ENCODE results near the gene ANK3. TPM values are rescaled to one million over a fixed set of nuclear protein-coding genes. Genes with fewer than 3 reads are reported as not detected.

The ANK3 gene
- total RNA-seq, 1 experiment from 2014 or later, result 1.7 TPM

DNA sequence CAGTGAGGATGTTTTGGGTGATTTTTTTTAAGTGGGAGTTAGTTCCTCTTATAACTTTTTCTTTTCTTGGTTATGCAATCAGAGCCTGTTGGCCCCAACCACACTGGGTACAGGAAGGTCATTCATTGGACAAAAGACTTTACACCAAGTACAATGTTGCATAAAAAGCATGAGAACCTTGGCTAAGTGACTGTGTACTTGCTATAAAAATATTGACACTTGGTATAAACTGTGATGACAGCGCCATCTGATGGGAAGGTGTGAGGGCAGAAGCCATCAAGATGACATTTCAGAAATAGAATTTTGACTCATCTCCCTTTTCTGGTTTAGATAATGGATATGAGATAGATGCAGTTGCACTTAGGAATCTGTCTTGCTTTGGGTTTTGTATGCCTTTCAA, 357.0 kb downstream of the ANK3 start:
- peak; percentile 36 for DNase-seq (ENCODE audit: low read depth)

DNA sequence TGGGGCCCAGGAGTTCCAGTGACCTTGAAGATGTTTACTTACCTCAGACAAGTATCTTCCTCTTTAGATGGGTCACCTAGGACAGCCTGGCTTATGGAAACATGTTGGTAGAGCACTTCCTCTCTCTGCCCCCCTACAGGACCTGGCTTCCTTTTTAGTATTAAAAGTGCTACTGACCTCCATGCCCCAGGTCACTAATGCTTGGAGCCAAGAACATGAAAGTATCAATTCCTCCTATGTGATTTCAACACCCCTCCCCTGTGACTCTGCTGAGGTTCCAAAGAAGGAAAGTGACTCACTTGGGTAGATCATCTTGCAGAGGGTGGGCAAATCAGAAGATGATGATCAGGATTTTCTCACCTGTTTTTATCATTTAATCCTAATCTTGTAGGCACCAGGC, 358.0 kb downstream of the ANK3 start:
- DNase-seq (ENCODE audit: low read depth), result no peak

DNA sequence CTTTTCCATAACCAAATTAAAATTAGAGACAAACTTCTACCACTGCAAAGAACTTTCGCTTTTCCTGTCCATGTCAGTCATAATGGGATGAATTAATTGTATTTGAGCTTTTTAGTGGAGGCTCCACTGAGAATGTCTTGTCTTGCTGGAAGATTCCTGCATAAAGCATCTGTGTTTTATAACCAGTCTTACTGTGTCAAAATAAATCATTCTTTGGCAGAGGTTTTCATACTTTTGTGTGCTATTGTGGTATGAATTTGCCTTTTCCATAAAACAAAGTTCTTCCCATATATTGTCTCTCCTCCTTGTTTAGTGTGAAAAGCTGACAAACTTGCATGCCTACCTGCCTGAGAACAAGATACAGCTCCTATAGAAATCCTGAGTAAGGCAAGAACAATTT, 358.5 kb downstream of the ANK3 start:
- no peak for DNase-seq (ENCODE audit: low read depth)

DNA sequence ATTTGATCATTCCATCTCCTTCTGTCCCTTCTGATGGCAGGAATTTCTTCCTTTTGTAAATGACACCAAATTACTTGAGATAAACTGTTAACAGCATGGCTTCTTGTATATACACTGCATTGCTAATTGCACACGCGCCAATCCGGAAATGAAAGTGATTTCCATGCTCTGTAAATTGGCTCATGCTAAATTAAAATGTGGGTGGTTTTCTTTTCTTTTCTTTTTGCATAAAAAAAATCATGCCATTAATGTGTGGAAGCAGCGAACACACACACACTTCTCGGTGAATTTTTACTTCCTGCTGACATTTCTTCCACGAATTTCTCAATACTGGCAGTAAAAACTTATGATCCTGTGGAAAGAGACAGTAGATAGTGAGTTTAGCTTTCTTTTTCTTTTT, 360.2 kb downstream of the ANK3 start:
- DNase-seq (ENCODE audit: low read depth), result no peak

DNA sequence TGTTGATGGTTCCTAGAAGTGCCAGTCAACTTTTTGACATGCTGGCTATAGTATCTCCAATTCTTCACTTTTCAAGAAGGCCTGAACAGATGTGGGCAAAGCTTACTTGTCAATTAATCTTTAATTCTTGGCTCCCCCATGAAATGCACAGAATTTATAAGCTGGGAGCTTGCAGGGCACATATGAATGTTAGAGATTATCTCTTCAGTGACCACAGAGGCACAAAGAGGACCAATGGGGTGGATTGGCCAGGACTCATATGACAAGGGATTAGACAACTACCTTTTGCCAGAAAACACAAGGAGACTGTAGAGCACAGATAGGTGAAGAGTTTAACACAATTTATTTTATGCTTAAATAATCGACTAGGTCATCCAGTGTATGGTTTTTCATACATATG, 361.6 kb downstream of the ANK3 start:
- no peak for DNase-seq (ENCODE audit: low read depth)

DNA sequence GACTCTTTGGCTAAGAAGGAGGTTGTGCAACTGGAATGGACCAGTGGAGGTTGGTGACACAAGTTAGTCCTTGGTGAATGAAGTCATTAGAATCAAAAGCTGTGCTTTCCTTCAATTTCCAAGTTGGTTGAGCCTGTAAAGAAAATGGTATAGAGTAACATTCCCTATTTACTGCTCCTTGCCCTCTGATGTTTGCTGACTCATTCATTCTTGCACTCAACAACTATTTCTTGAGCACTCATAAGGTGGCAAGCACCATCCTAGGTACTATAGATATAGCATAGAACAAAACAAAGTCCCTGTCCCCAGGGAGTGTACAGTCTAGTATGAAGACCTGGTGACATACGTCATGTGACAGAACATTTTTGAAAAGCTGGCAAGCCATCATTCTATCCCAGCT, 364.4 kb downstream of the ANK3 start:
- no peak for DNase-seq (ENCODE audit: low read depth)

DNA sequence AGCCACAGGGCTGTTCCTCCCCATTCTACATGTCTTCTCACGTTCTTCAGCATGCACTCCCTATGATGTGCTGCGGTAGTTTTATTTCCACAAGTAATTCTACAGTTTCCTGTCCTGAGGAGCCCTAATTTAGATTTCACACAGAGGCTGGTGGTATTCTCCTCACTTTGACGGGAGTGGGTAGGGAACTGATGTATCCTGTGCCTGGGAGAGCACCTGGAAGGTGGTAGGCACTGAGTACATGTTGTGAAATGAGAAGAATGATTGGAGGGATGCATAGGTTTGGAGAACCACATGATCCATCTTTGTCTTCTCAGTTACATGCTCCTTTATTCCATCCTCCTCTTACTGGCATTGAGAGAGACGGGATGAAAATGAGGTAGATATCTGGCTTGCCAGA, 365.2 kb downstream of the ANK3 start:
- no peak for DNase-seq (ENCODE audit: low read depth)

DNA sequence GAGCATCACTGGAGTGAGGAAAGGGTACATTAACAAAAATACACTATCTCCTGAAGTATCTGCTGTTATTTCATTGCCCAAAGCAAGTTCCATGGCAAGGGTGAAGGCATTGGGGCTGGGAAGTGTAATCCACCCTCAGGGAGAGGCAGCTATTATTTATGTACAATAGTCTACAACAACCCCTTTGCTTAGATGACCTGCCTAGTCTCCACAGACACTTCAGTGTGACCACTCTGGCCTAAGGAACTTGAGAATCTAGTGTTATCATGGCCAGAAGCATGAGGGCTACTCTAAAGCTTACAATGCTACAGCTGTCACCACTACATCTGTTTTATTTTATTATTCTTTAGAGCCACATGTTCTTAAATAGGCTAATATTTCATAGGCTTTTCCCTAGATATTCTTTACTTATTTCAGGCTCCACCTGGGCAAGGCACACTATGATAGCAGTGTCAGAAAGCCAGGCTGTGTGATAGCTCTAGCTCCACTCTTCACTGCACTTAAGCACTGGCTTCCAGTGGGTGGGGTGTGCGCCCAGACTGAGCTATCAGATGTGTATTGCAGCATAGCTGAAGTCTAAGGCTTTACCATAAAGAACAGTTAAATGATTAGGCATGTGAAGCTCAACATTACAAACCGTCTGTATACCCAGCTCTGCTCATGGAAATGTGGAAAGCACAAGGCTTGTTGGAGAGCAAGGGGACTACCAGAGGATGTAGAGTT, 366.4 kb downstream of the ANK3 start:
- DNase-seq (ENCODE audit: low read depth), result no peak

DNA sequence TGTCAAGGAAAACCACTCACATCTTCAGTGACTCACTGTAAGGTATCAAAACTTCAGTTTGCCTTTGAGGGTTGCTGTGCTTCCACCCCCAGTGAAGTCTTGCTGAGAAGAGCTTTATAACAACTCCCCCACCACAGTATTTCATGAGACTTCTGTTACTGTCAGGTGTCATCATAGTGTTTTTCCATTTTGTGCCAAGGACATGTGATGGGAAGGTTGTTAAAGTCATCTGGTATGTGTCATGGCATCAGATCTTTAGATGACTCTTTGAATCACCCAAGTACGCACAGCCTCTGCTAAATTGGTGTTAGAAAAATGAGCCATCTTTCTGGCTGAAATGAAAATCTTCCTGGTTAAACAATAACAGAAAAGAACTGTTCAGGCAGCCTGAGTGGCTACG, 368.3 kb downstream of the ANK3 start:
- DNase-seq (ENCODE audit: low read depth), result no peak

DNA sequence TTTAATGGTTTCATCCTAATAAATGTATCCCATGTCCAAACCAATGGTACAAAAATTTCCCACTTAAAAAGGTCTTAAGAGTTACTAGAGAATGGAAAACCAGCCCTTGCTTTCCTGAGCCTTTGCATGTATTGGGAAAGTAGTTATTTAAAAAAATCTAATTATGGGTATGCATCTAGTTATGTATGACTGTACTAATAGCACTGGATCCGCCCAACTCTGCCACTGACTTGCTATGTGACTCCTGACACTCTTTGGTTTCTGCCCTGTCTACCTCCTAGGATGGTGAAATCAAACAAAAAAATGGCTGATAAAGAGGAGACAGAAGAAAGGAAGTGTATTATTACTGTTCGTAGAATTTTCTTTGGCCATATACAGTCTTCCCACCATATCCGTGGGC, 372.9 kb downstream of the ANK3 start:
- DNase-seq (ENCODE audit: low read depth), result no peak

DNA sequence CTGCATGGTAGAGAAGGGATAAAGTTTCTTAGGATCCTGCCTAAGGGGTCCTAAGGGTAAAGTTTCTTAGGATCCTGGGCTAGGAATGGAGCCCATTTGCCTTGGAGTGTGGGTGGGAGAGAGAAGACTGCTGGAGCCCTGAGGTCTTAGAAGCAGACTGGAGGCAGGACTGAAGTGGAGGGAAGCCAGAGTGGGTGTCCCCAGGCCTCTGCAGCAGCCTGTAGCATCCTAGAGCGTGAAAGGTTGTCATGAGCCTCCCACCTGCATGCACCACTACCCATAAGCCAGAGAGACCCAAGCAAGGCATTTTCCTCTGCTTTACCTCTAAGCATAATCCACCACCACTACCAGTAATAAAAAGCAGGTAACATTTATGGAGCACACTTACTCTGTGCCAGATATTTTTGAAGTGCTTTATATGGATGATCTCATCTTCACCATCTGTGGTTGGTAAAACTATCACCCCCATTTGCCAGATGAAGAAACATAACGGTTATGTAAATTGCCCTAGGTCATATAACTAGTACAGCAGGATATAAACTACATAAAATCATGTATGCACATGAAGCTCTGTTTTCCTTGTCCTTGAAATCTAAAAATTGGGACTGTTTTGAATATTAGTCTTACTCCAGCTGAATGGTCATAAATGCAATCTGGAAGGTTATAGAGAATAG, 379.8 kb downstream of the ANK3 start:
- no peak for DNase-seq (ENCODE audit: low read depth)

DNA sequence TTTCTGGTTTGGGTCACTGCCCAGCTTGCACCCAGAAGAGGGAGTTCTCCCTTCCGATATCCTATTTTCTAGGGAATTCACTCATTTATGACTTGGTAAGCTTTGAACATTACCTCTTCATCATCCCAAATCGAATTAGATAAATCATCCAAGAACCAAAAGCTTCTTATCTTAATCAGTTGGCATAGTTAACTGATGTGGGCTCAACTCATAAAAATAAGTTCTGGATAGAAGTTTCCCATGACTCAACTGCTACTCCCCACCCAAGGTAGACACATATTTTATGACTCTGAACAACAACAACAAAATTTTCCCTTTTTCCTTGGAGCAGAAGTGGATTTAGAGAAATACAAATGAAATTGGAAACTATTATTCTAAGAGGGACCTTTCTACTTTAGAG, 380.4 kb downstream of the ANK3 start:
- DNase-seq (ENCODE audit: low read depth), result no peak

DNA sequence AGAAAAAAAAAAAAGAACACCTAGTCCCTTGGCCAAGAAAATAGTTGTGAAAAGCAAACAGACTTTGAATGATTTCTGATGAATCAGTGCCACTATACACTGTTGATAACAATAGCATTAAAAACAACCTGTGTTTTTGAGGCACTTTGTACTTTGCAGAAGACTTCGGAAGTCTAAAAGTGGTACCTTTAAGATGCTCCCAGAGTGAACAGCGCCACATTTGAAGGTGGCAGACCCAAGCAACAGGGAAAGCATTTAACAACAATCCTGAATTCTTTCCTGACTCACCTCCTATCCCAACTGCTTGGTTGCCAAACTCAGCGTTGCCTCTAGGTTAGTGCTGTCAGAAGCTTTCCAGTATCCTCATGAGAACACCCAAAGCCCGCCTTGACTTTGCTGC, 380.9 kb downstream of the ANK3 start:
- no peak for DNase-seq (ENCODE audit: low read depth)

DNA sequence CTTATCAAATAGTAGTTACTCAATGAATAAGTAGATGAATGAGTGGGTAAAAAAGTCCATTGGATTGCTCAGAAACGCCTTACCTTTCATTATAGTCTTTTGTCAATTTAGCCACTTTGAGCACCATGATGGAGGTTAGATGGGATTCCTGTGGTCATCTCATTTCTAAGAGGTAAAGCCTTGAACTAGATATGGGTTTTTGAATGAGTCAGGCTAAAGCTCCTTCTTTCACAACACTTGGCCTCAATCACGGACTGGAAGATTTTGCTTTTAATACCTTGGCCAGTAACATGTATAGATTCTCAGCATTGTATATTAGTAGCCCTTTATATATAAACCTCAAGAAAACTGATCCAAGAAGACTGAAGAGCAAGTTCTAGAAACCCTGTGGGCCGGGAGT, 383.6 kb downstream of the ANK3 start:
- no peak for DNase-seq (ENCODE audit: low read depth)

DNA sequence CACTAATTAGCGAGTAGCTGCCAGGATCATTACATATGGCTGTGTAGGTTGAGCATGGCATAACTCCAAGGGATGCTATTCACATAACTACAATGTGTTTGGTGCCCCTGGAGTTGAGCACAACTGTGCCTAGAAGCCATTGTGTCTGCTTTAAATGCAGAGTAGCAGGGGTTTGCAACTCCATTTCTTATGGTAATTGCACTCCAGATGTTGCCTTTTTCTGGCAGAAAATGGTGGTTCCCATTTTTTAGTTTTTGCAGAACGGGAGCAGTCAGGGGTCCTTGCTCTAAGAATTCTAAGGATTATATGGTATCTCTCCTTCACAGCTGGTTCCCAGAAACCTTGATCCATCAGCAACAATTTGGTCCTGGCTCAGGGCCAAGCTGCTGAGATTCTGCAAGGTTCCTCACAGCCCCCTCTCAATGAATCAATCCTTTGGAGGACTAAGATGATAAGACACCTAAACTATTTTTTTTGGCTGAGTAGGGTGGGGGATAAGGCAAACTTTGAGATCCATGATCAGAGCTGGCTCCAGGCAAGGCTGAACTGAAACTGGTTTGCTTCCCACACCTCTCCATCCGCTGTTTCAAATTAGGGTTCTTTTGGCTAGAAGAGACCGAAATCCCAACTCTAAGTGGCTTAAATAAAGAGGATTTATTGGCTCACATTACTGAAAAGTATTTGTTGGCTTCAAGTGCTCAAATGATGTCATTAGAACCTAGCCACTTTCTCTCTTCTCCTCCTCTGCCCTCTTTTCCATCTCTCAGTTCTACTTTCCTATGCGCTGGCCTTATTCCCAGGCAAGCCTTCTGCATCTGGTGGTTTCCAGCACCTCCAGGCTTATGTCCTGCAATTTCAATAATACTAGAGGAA, 385.8 kb downstream of the ANK3 start:
- DNase-seq (ENCODE audit: low read depth), result no peak

DNA sequence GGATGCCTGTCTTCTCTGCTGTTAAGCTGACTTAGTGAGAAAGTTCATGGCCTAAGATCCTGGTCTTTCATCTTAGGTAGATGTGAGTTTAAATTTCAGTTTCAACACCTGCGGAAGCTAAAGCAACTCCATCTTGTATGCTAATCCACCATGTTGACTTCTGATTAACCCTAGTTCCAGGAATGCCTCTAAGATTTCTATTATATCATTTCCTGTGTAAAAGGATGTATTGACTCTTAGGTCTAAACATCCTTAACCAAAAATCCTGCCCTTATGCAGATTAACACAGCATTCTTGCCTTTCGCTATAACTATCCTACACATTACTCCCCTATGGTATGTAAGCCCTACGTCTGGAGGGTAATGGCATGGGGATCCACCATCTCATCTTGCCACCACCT, 388.9 kb downstream of the ANK3 start:
- no peak for DNase-seq (ENCODE audit: low read depth)

DNA sequence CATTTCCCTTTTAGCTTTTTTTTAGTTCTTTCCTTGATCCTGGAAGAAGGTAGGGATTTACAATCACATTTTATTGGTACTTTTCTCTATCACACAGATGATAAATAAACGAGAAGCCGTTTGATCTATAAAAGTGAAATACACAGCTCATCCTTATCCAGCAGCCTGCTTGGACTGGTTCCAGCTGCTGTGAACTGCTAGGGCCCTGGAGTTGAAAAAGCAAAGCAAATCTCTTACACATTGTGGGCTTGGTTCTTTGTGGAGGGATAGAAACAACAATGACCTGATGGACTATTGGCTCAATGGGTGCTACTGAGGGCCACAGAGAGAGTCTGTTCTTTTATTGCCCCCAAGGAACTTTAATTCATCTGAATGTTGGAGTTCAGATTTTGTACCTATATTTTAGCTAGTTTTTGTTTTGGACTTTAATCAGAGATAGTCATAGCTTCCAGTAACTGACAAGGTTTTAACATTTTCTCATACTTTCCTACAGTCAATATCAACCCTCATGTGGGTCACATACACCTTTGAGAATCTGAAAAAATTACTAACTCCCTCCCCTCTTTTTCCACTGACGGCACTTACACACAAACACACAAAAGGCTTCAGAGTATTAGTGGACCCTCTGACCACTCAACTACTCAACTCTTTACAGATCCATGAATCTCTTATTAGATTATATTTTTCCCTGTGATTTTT, 391.7 kb downstream of the ANK3 start:
- peak; percentile 1 for DNase-seq (ENCODE audit: low read depth)

DNA sequence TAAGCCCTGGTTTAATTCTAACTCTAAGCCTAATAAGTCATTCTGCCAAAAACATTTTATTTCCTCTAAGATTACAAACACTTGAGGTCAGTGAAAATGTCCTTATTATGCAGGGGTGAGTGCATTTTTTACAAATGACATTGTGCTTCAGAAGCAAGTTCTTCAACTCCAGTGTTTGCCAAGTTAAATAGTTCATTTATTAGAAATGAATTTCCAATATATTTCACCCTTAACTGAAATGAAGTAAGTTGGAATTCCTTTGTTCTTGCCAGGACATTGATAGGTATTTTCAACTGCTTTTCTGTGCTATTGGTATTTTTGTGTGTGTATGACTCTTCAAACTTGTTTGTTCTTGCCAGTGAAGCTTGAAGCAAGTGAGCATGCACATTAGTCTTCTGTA, 393.8 kb downstream of the ANK3 start:
- no peak for DNase-seq (ENCODE audit: low read depth)

DNA sequence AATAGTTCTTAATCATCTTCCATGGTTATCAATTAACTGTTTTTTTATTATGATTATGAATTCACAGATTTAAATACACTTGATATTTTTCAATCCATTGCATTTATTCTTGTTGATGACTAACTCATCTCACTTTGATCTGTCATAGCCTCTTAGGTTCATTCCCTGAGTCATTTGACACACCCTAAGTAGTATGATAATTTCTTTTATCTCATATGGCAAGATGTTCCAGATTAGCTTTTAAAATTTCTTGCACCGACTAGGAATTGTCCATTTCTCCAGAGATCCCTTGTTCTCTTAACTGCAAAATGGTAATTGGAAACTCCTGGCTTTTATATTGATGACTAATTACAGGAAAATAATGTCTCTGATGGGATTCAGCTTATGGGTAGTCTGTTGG, 395.7 kb downstream of the ANK3 start:
- no peak for DNase-seq (ENCODE audit: low read depth)

DNA sequence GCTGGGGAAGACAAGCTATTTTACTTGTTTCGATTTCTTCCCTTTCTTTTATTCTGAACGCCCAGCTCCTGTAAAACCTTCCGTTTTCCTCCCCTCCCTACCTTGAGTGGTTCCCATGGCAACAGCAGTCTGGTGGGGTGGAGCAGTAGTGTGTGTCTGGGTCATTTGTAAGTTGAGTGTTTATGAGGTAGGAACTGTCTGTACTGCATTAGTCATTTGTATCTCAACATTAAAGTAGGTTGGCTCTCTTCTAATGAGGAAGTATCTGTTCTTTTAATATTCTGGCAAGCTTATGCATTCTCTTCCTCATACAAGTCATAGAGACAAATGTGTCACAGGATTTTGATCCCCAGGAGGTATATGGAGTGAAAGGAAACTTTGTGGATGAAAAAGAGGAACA, 398.0 kb downstream of the ANK3 start:
- no peak for DNase-seq (ENCODE audit: low read depth)

DNA sequence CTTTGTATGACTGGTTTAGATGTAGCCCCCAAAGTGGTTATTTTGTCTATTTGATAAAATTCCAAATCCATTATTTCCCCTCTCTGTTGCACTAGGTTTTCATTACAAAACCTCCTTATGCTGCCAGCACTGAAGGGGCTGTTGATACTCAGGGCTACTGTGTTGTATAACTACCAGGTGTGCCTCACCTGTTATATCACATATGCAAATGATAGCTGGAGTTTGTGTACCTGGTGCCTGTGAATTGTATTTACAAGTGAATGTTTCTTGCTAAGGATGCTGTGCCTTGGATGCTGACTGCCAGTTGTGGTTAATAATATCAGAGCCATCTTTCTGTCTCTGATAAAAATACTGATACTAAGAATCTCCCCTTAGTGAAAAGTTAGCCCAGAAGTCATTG, 398.6 kb downstream of the ANK3 start:
- no peak for DNase-seq (ENCODE audit: low read depth)

DNA sequence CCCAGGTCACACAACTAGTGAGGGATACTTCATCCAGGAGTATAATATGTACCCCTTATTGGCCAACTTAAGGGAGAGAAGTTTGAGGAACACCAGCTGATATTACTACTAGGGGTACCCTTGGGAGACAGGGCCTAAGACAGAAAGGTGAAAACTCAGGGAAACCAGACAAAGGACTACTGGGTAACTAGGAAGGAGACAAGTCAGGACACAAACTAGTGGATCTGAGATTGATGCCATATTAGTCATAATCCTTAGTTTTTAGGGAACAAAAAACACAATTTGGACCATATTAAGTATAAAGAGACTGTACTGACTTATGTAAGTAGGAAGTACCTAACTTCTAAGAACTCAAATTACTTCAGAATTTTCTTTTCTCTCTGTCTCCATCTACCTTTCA, 404.0 kb downstream of the ANK3 start:
- DNase-seq (ENCODE audit: low read depth), result no peak
